CD8-positive, alpha-beta memory T cell (primary cell): ENCODE data around the gene ZNF182. TPM values are rescaled to one million over a fixed set of nuclear protein-coding genes. Genes with fewer than 3 reads are reported as not detected.
"Not testable (repeated sequence)": the region's sequence is repeated elsewhere in the genome, so short reads cannot be mapped to it uniquely, and the experiment has no call there.

Experiments
- CTCF ChIA-PET: fragments of 350-600 bp; sonication (Branson Sonifier 250); formaldehyde crosslinking; loops from one replicate; lab custom pipeline; 2021; ENCODE audit warnings: antibody characterized with exemption; lab: Charles Lee
- POLR2A ChIA-PET: fragments of 350-600 bp; sonication (Branson Sonifier 250); formaldehyde crosslinking; loops from one replicate; lab custom pipeline; 2021; ENCODE audit warnings: antibody characterized with exemption; lab: Charles Lee
- DNase-seq, 5 donors: peaks; one replicate each; pipeline versions ENCODE4 v3.0.0 to v3.0.0-alpha.2; 2020 to 2022; ENCODE audit warnings: mixed read lengths in 1 of 5
- H3K27ac ChIP-seq: one replicate; pipeline ENCODE4 v1.7.0; 2013; ENCODE audit warnings: low read depth, mild to moderate bottlenecking, low read length, moderate library complexity
- H3K27me3 ChIP-seq: 2 replicates; pipeline ENCODE4 v1.7.0; 2013; ENCODE audit warnings: low read length, mild to moderate bottlenecking; ENCODE audit not compliant: insufficient read depth, poor library complexity, severe bottlenecking
- H3K36me3 ChIP-seq: 2 replicates; pipeline ENCODE4 v1.7.0; 2013; ENCODE audit warnings: mild to moderate bottlenecking, low read length, moderate library complexity; ENCODE audit not compliant: insufficient read depth
- H3K4me1 ChIP-seq: 2 replicates; pipeline ENCODE4 v1.7.0; 2013; ENCODE audit warnings: mild to moderate bottlenecking, low read length, moderate library complexity; ENCODE audit not compliant: insufficient read depth
- H3K4me3 ChIP-seq: 2 replicates; pipeline ENCODE4 v1.7.0; 2013; ENCODE audit warnings: mild to moderate bottlenecking, low read length
- H3K9me3 ChIP-seq: 2 replicates; pipeline ENCODE4 v1.7.0; 2013; ENCODE audit warnings: mild to moderate bottlenecking, low read length
- H3K27ac Mint-ChIP-seq, 8 donors: one replicate each; pipeline ENCODE4 v1.8.0; 2020 to 2021; ENCODE audit warnings: mixed read lengths in 8 of 8, mild to moderate bottlenecking in 6 of 8, inconsistent platforms in 3 of 8, moderate library complexity in 3 of 8
- H3K27me3 Mint-ChIP-seq, 2 donors: one replicate each; pipeline ENCODE4 v1.8.0; 2020 to 2021; ENCODE audit warnings: mixed read lengths in 2 of 2, mild to moderate bottlenecking in 1 of 2, moderate library complexity in 1 of 2
- H3K36me3 Mint-ChIP-seq, 3 donors: one replicate each; pipeline ENCODE4 v1.8.0; 2020 to 2021; ENCODE audit warnings: mixed read lengths in 3 of 3, inconsistent platforms in 1 of 3, mild to moderate bottlenecking in 1 of 3
- H3K4me1 Mint-ChIP-seq, 3 donors: one replicate each; pipeline ENCODE4 v1.8.0; 2020 to 2021; ENCODE audit warnings: mixed read lengths in 3 of 3, inconsistent platforms in 1 of 3, mild to moderate bottlenecking in 1 of 3
- H3K4me3 Mint-ChIP-seq, 7 donors: one replicate each; pipeline ENCODE4 v1.8.0; 2020 to 2021; ENCODE audit warnings: mixed read lengths in 7 of 7, mild to moderate bottlenecking in 6 of 7, moderate library complexity in 4 of 7, inconsistent platforms in 2 of 7
- H3K9me3 Mint-ChIP-seq, 5 donors: one replicate each; pipeline ENCODE4 v1.8.0; 2020 to 2022; ENCODE audit warnings: mixed read lengths in 5 of 5, mild to moderate bottlenecking in 3 of 5, moderate library complexity in 2 of 5, inconsistent platforms in 1 of 5
- polyA plus RNA-seq: library from polyadenylated mRNA; unstranded; fragments of 300-500 nt; fragmentation: Illumina TruSeq; gene quantifications from one replicate; pipeline ENCODE4 v1.2.3, GENCODE V29; 2021
- total RNA-seq, 2 experiments: library from RNA; stranded (reverse); gene quantifications; one replicate each; pipeline ENCODE4 v1.2.3, GENCODE V29; 2021

ZNF182 gene
- total and polyA plus RNA-seq, 3 experiments from 2014 or later: 6.5 to 6.9 (median 6.9) TPM

- Mint-ChIP-seq H3K4me3 (peak overlapping the region in 1 of 7 donors; percentile 15), H3K27me3 (peaks cover 0 to 4% of the 10 kb centered on the region in 2 donors), H3K9me3 (no peaks in the 10 kb centered on the region), H3K36me3 (no peaks in the 10 kb centered on the region), H3K4me1 (no peaks in the 10 kb centered on the region), H3K27ac (no peak overlapping the region)
- peak in 1 of 5 donors; percentile 26 for DNase-seq
- Histone ChIP-seq H3K27me3 (no peaks in the 10 kb centered on the region), H3K4me3 (no peak overlapping the region), H3K27ac (no peak overlapping the region), H3K36me3 (no peaks in the 10 kb centered on the region), H3K4me1 (no peaks in the 10 kb centered on the region), H3K9me3 (no peaks in the 10 kb centered on the region)
- CTCF ChIA-PET: interaction anchor here (1.3 to 1.4 kb wide), 4 partner anchors 64 to 71 kb away, joined by 3 to 6 read pairs (median 4); no protein-coding TSS in a partner anchor
- POLR2A ChIA-PET: no interaction called here
Measured at GRCh38 chrX:47958761-47959342, 44.9 kb downstream of the ZNF182 start.

- H3K4me1 Mint-ChIP-seq, H3K27ac Mint-ChIP-seq, H3K36me3 Mint-ChIP-seq, H3K9me3 ChIP-seq, H3K27me3 Mint-ChIP-seq, H3K27me3 ChIP-seq, DNase-seq, H3K27ac ChIP-seq, H3K36me3 ChIP-seq, H3K4me3 Mint-ChIP-seq, H3K4me1 ChIP-seq, H3K4me3 ChIP-seq, H3K9me3 Mint-ChIP-seq, POLR2A ChIA-PET: not testable (repeated sequence)
- CTCF ChIA-PET: interaction anchor here (1.4 kb wide), 2 partner anchors 69 to 71 kb away, joined by 3 to 6 read pairs; no protein-coding TSS in a partner anchor
Measured at GRCh38 chrX:47958206-47958605, 45.6 kb downstream of the ZNF182 start.

GRCh38 chrX:47956016-47956415 is 47.8 kb downstream of the ZNF182 start:
- Histone ChIP-seq H3K4me1 (no peaks in the 10 kb centered on the region), H3K27me3 (no peaks in the 10 kb centered on the region), H3K9me3 (no peaks in the 10 kb centered on the region), H3K27ac (no peak overlapping the region), H3K4me3 (no peak overlapping the region), H3K36me3 (no peaks in the 10 kb centered on the region)
- Mint-ChIP-seq H3K27me3 (peaks cover 0 to 4% of the 10 kb centered on the region in 2 donors), H3K4me3 (no peak overlapping the region), H3K4me1 (no peaks in the 10 kb centered on the region), H3K9me3 (peaks cover 0 to 9% (median 0%) of the 10 kb centered on the region in 5 donors), H3K36me3 (no peaks in the 10 kb centered on the region), H3K27ac (peak overlapping the region in 1 of 8 donors; percentile 54)
- ChIA-PET CTCF (no interaction called here), POLR2A (no interaction called here)
- DNase-seq: no peak

- H3K27ac Mint-ChIP-seq, DNase-seq, H3K4me1 Mint-ChIP-seq, H3K27me3 ChIP-seq, H3K9me3 ChIP-seq, H3K36me3 ChIP-seq, H3K36me3 Mint-ChIP-seq, H3K4me3 ChIP-seq, H3K27ac ChIP-seq, H3K4me1 ChIP-seq, H3K27me3 Mint-ChIP-seq, H3K4me3 Mint-ChIP-seq, CTCF ChIA-PET, POLR2A ChIA-PET: not testable (repeated sequence)
- H3K9me3 Mint-ChIP-seq: peaks cover 0 to 11% (median 3%) of the 10 kb centered on the region in 5 donors
Measured at GRCh38 chrX:47955295-47955694, 48.5 kb downstream of the ZNF182 start.

- Histone ChIP-seq H3K36me3 (no peaks in the 10 kb centered on the region), H3K27ac (no peak overlapping the region), H3K4me1 (no peaks in the 10 kb centered on the region), H3K4me3 (no peak overlapping the region), H3K27me3 (no peaks in the 10 kb centered on the region), H3K9me3 (no peaks in the 10 kb centered on the region)
- H3K9me3 Mint-ChIP-seq: peaks cover 0 to 6% (median 2%) of the 10 kb centered on the region in 5 donors
- ChIA-PET POLR2A (no interaction called here), CTCF (no interaction called here)
- H3K4me1 Mint-ChIP-seq: peaks cover 2 to 3% (median 3%) of the 10 kb centered on the region in 3 donors
- H3K36me3 Mint-ChIP-seq: no peaks in the 10 kb centered on the region
- peaks cover 0 to 10% of the 10 kb centered on the region in 2 donors for H3K27me3 Mint-ChIP-seq
- no peak for DNase-seq
- H3K4me3 Mint-ChIP-seq: no peak overlapping the region
- no peak overlapping the region for H3K27ac Mint-ChIP-seq
Measured at GRCh38 chrX:47941423-47941822, 62.4 kb downstream of the ZNF182 start.

- CTCF ChIA-PET: no interaction called here
- Mint-ChIP-seq H3K27ac (peak overlapping the region in 1 of 8 donors; percentile 48), H3K4me3 (no peak overlapping the region)
Measured at GRCh38 chrX:47940448-47940847, 63.3 kb downstream of the ZNF182 start.

GRCh38 chrX:47936940-47937317 is 66.9 kb downstream of the ZNF182 start:
- Histone ChIP-seq H3K4me1 (no peaks in the 10 kb centered on the region), H3K27ac (no peak overlapping the region), H3K36me3 (no peaks in the 10 kb centered on the region), H3K27me3 (no peaks in the 10 kb centered on the region), H3K9me3 (no peaks in the 10 kb centered on the region), H3K4me3 (no peak overlapping the region)
- Mint-ChIP-seq H3K36me3 (no peaks in the 10 kb centered on the region), H3K27me3 (peaks cover 0 to 9% of the 10 kb centered on the region in 2 donors), H3K27ac (no peak overlapping the region), H3K4me3 (peak overlapping the region in 5 of 7 donors; percentile 20 to 48 (median 32)), H3K9me3 (peaks cover 0 to 2% (median 0%) of the 10 kb centered on the region in 5 donors), H3K4me1 (peaks cover 4 to 6% (median 5%) of the 10 kb centered on the region in 3 donors)
- no peak for DNase-seq
- ChIA-PET CTCF (no interaction called here), POLR2A (no interaction called here)

More at GRCh38 chrX:47940448-47940847, 63.3 kb downstream of the ZNF182 start:
- no peak overlapping the region for H3K27ac ChIP-seq
- H3K36me3 ChIP-seq: no peaks in the 10 kb centered on the region
- no peak for DNase-seq
- H3K4me1 Mint-ChIP-seq: peaks cover 4 to 6% (median 5%) of the 10 kb centered on the region in 3 donors
- no peaks in the 10 kb centered on the region for H3K9me3 ChIP-seq
- H3K4me3 ChIP-seq: no peak overlapping the region
- H3K36me3 Mint-ChIP-seq: no peaks in the 10 kb centered on the region
- no peaks in the 10 kb centered on the region for H3K27me3 ChIP-seq
- peaks cover 0 to 6% (median 2%) of the 10 kb centered on the region in 5 donors for H3K9me3 Mint-ChIP-seq
- H3K27me3 Mint-ChIP-seq: peaks cover 0 to 10% of the 10 kb centered on the region in 2 donors
- H3K4me1 ChIP-seq: no peaks in the 10 kb centered on the region
- POLR2A ChIA-PET: no interaction called here

GRCh38 chrX:47936224-47936939 is 67.4 kb downstream of the ZNF182 start:
- Mint-ChIP-seq H3K27me3 (peaks cover 0 to 7% of the 10 kb centered on the region in 2 donors), H3K36me3 (no peaks in the 10 kb centered on the region), H3K4me3 (peak overlapping the region in 6 of 7 donors; percentile 21 to 71 (median 48)), H3K27ac (peak overlapping the region in 1 of 8 donors; percentile 25), H3K9me3 (peaks cover 0 to 2% (median 0%) of the 10 kb centered on the region in 5 donors), H3K4me1 (peaks cover 4 to 6% (median 5%) of the 10 kb centered on the region in 3 donors)
- H3K36me3 ChIP-seq: no peaks in the 10 kb centered on the region
- H3K9me3 ChIP-seq: no peaks in the 10 kb centered on the region
- ChIA-PET CTCF (no interaction called here), POLR2A (no interaction called here)
- no peaks in the 10 kb centered on the region for H3K27me3 ChIP-seq
- DNase-seq: peak in 1 of 5 donors; percentile 5
- peak overlapping the region; percentile 31 for H3K27ac ChIP-seq
- no peak overlapping the region for H3K4me3 ChIP-seq
- no peaks in the 10 kb centered on the region for H3K4me1 ChIP-seq
